Endothelial cell (in vitro differentiated cells): ENCODE results near the gene NBPF9. TPM values are rescaled to one million over a fixed set of nuclear protein-coding genes. Genes with fewer than 3 reads are reported as not detected.
"Not testable (repeated sequence)": the region's sequence is repeated elsewhere in the genome, so short reads cannot be mapped to it uniquely, and the experiment has no call there.

Source experiments
- DNase-seq: peaks from one replicate; pipeline ENCODE4 v3.0.0; 2021; ENCODE audit warnings: low spot score
- H3K27ac Mint-ChIP-seq: one replicate; pipeline ENCODE4 v1.8.0; 2021; ENCODE audit warnings: mixed read lengths, inconsistent platforms; ENCODE audit not compliant: unreplicated experiment
- H3K27me3 Mint-ChIP-seq: one replicate; pipeline ENCODE4 v1.8.0; 2021; ENCODE audit warnings: mild to moderate bottlenecking, moderate library complexity, mixed read lengths, inconsistent platforms; ENCODE audit not compliant: unreplicated experiment
- H3K36me3 Mint-ChIP-seq: one replicate; pipeline ENCODE4 v1.8.0; 2021; ENCODE audit warnings: mild to moderate bottlenecking, low read depth, mixed read lengths, inconsistent platforms; ENCODE audit not compliant: unreplicated experiment
- H3K4me1 Mint-ChIP-seq: one replicate; pipeline ENCODE4 v1.8.0; 2021; ENCODE audit warnings: mild to moderate bottlenecking, mixed read lengths, inconsistent platforms; ENCODE audit not compliant: unreplicated experiment
- H3K4me3 Mint-ChIP-seq: one replicate; pipeline ENCODE4 v1.8.0; 2021; ENCODE audit warnings: mild to moderate bottlenecking, mixed read lengths, inconsistent platforms; ENCODE audit not compliant: unreplicated experiment
- H3K9me3 Mint-ChIP-seq: one replicate; pipeline ENCODE4 v1.8.0; 2021; ENCODE audit warnings: mixed read lengths, inconsistent platforms; ENCODE audit not compliant: unreplicated experiment
- total RNA-seq: library from RNA; stranded (reverse); fragmentation: NEBNext Ultra II Directional; extraction: Animal tissue kit (Norgen Biotek cat#: 25700); gene quantifications from one replicate; pipeline ENCODE4 v1.2.1, GENCODE V29; 2021; ENCODE audit not compliant: unreplicated experiment

NBPF9 gene
- total RNA-seq, 1 donor from 2014 or later: 31.6 TPM

DNA sequence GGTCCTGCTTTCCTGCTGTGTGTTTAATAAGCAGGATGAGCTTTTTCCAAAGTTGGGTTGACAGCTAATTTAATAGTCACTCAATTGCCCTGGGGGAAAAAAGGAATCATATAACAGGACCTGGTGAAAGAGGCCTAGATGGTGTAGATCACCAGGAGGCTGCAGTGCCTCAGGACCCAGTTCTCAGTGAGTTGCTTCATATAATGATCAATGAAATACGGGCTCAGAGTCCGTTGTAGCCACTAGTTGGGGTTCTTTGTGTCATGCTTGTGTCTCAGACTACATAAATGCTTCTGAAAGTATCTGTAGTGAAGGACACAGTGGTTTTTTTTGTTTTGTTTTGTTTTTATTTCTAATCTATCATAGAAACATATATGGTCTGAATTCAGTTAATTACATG lies 94.6 kb downstream of the NBPF9 start:
- H3K4me1 Mint-ChIP-seq, H3K27ac Mint-ChIP-seq, H3K36me3 Mint-ChIP-seq, H3K4me3 Mint-ChIP-seq, DNase-seq, H3K27me3 Mint-ChIP-seq, H3K9me3 Mint-ChIP-seq: not testable (repeated sequence)

DNA sequence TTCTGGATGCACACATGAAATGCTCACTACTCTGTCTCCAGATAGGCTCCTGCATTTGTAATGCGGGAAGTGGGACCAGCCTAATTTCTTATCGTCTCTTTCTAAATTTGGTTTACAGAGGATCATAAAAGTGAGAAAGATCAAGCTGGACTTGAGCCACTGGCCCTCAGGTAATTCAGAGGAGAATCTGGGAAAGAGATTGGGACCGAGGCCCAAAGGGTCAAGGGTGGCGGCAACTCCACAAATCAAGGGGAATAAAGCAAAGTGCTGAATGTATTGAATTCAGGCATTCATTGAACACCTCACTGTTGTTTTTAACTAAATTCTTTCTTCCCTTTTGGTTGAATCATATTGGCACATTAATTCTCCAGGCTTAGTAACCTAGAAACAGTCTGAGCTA lies 95.0 kb downstream of the NBPF9 start:
- not testable (repeated sequence) for H3K36me3 Mint-ChIP-seq, H3K27me3 Mint-ChIP-seq, DNase-seq, H3K9me3 Mint-ChIP-seq, H3K4me3 Mint-ChIP-seq, H3K27ac Mint-ChIP-seq, H3K4me1 Mint-ChIP-seq
